Panc1 (cell line): ENCODE measurements around the gene HELZ.

Experiments
- POLR2AphosphoS5 ChIP-seq: IDR thresholded peaks from 2 replicates; pipeline ENCODE4 v1.6.1; 2012; ENCODE audit warnings: mild to moderate bottlenecking, low read depth, low read length, moderate library complexity
- TF ChIP-seq, protein P1 (sequence below): fragments of 450-650 bp; IDR thresholded peaks from 2 replicates; pipeline ENCODE4 v1.5.1; 2017; ENCODE audit warnings: mild to moderate bottlenecking
- TF ChIP-seq, protein P2 (sequence below), 2 experiments: IDR thresholded peaks; 2 replicates each; pipeline ENCODE4 v1.6.1; 2011 to 2012; ENCODE audit warnings: low read depth in 2 of 2, control low read depth in 1 of 2, low read length in 1 of 2, mild to moderate bottlenecking in 1 of 2, moderate library complexity in 1 of 2; ENCODE audit not compliant: insufficient read depth in 1 of 2

DNA sequence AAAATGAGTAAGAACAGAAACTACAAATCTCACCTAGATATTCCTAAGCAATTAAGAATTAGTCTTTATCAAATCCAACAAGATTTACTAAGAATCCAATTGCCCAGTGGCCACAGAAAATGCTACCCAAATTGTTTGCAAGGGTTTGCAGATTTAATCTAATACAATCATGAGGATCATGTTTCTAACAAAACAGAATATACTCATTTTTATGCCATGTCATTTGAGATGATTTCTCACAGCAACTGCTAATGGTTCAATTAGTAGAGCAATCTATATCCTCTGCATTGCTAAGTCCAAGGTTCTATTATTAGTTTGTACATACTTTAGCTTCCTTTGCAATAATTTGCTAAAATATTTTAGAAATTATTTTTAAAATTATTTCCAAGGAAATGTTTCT lies 41.2 kb downstream of the HELZ start:
- TF ChIP-seq, protein P1, sequence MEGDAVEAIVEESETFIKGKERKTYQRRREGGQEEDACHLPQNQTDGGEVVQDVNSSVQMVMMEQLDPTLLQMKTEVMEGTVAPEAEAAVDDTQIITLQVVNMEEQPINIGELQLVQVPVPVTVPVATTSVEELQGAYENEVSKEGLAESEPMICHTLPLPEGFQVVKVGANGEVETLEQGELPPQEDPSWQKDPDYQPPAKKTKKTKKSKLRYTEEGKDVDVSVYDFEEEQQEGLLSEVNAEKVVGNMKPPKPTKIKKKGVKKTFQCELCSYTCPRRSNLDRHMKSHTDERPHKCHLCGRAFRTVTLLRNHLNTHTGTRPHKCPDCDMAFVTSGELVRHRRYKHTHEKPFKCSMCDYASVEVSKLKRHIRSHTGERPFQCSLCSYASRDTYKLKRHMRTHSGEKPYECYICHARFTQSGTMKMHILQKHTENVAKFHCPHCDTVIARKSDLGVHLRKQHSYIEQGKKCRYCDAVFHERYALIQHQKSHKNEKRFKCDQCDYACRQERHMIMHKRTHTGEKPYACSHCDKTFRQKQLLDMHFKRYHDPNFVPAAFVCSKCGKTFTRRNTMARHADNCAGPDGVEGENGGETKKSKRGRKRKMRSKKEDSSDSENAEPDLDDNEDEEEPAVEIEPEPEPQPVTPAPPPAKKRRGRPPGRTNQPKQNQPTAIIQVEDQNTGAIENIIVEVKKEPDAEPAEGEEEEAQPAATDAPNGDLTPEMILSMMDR, result no peak
- TF ChIP-seq, protein P2, sequence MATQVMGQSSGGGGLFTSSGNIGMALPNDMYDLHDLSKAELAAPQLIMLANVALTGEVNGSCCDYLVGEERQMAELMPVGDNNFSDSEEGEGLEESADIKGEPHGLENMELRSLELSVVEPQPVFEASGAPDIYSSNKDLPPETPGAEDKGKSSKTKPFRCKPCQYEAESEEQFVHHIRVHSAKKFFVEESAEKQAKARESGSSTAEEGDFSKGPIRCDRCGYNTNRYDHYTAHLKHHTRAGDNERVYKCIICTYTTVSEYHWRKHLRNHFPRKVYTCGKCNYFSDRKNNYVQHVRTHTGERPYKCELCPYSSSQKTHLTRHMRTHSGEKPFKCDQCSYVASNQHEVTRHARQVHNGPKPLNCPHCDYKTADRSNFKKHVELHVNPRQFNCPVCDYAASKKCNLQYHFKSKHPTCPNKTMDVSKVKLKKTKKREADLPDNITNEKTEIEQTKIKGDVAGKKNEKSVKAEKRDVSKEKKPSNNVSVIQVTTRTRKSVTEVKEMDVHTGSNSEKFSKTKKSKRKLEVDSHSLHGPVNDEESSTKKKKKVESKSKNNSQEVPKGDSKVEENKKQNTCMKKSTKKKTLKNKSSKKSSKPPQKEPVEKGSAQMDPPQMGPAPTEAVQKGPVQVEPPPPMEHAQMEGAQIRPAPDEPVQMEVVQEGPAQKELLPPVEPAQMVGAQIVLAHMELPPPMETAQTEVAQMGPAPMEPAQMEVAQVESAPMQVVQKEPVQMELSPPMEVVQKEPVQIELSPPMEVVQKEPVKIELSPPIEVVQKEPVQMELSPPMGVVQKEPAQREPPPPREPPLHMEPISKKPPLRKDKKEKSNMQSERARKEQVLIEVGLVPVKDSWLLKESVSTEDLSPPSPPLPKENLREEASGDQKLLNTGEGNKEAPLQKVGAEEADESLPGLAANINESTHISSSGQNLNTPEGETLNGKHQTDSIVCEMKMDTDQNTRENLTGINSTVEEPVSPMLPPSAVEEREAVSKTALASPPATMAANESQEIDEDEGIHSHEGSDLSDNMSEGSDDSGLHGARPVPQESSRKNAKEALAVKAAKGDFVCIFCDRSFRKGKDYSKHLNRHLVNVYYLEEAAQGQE (IDR thresholded peaks at IDR 0.05; ENCODE audit: insufficient read depth in 1 of 2, low read depth in 2 of 2, low read length in 1 of 2), result no peak
- no peak for TF ChIP-seq POLR2AphosphoS5
